Measurements from ENCODE around the gene ARHGAP29.

The ARHGAP29 gene

DNA sequence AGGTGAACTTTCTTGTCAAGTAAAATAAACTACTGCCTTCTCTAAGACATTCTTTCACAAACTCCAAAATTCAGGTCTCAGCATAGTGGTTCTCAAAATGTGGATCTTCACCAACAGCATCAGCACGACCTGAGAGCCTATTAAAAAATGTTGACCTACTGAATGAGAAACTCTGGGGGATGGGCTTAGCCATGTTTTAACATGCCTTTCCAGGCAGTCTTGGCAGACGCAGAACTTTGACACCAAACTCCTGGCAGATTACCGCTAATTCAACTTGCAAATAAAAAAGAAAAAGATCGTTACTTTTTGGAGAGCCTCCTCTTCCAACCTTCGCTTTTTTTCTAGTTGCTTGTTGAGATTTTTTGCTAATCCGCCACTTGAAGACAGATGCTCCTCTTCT lies 35.1 kb downstream of the ARHGAP29 start:
- H3K4me3 ChIP-seq (ENCODE audit: low read length) = no peak overlapping the region
- no peak for DNase-seq (ENCODE audit: low read depth)
- TF ChIP-seq, protein P1, sequence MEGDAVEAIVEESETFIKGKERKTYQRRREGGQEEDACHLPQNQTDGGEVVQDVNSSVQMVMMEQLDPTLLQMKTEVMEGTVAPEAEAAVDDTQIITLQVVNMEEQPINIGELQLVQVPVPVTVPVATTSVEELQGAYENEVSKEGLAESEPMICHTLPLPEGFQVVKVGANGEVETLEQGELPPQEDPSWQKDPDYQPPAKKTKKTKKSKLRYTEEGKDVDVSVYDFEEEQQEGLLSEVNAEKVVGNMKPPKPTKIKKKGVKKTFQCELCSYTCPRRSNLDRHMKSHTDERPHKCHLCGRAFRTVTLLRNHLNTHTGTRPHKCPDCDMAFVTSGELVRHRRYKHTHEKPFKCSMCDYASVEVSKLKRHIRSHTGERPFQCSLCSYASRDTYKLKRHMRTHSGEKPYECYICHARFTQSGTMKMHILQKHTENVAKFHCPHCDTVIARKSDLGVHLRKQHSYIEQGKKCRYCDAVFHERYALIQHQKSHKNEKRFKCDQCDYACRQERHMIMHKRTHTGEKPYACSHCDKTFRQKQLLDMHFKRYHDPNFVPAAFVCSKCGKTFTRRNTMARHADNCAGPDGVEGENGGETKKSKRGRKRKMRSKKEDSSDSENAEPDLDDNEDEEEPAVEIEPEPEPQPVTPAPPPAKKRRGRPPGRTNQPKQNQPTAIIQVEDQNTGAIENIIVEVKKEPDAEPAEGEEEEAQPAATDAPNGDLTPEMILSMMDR (conservative IDR thresholded peaks at IDR 0.05; ENCODE audit: low read depth, low read length) = no peak

DNA sequence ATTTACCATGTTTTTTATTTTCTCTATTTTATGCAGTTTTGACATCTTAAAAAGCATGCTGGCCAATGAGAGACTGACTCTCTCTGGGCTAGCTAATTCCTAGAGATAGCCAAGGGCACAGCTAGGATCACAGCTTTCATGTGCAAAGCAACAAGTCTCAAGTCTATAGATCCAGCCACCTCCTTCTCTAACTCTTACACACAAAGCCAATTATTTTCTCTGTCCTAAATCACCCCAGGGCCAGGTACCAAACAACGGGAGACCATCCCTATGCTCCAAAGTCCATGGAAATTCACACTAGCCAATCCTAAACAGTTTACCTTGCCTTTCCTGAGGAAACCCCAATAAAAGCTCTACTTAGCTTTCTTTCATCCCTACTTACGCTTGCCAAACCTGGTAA lies 38.0 kb downstream of the ARHGAP29 start:
- no peak for DNase-seq (ENCODE audit: low read depth)
- H3K4me3 ChIP-seq (ENCODE audit: low read length) = no peak overlapping the region
- TF ChIP-seq, protein P1 (conservative IDR thresholded peaks at IDR 0.05; ENCODE audit: low read depth, low read length) = no peak

DNA sequence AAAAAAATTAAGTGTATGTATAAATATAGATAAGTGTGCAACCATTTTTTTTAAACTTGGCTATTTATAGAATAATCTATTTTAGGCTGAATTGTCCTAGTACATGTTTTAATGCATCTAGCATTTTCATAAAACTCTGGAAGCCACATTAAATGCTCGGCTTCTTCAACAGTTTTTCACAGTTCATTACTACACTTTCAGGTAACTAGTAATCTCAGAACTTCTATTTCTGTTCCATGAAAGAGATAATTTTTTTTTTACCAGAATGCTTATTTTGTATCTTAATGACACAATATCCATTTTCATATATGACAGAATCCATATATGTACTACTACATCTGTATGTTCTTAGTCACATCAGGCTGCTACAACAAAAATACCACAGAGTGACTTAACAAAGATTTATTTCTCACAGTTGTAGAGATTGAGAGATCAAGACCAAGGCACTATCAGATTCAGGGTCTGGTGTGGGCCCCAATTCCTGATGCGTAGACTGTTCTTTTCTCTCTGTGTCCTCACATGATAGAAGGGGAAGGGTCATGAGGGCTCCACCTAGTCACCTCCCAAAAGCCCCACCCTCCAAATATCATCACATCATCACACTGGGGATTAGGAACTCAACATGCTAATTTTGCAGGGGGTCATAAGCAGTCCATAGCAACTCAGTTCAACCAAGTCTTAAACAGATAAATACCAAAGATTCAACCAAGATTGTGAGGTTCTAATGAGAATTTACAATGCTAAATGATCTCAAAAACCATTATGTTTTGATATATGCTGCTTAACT lies 43.1 kb downstream of the ARHGAP29 start:
- no peak for DNase-seq (ENCODE audit: low read depth)
- TF ChIP-seq, protein P1 (conservative IDR thresholded peaks at IDR 0.05; ENCODE audit: low read depth, low read length) = no peak

GRCh38 chr1:94193128-94193527 lies 44.3 kb downstream of the ARHGAP29 start:
- TF ChIP-seq, protein P1 (conservative IDR thresholded peaks at IDR 0.05; ENCODE audit: low read depth, low read length) = no peak
- no peak for DNase-seq (ENCODE audit: low read depth)
- H3K4me3 ChIP-seq (ENCODE audit: low read length) = no peak overlapping the region

More for the DNA sequence above, 43.1 kb downstream of the ARHGAP29 start:
- no peak overlapping the region for H3K4me3 ChIP-seq (ENCODE audit: low read length)

GRCh38 chr1:94191216-94191615 lies 46.2 kb downstream of the ARHGAP29 start:
- no peak for DNase-seq (ENCODE audit: low read depth)
- TF ChIP-seq, protein P1 (conservative IDR thresholded peaks at IDR 0.05; ENCODE audit: low read depth, low read length) = no peak
- H3K4me3 ChIP-seq (ENCODE audit: low read length) = no peak overlapping the region

GRCh38 chr1:94186946-94187345 lies 50.4 kb downstream of the ARHGAP29 start:
- no peak for DNase-seq (ENCODE audit: low read depth)
- TF ChIP-seq, protein P1 (conservative IDR thresholded peaks at IDR 0.05; ENCODE audit: low read depth, low read length) = no peak
- H3K4me3 ChIP-seq (ENCODE audit: low read length) = no peak overlapping the region

DNA sequence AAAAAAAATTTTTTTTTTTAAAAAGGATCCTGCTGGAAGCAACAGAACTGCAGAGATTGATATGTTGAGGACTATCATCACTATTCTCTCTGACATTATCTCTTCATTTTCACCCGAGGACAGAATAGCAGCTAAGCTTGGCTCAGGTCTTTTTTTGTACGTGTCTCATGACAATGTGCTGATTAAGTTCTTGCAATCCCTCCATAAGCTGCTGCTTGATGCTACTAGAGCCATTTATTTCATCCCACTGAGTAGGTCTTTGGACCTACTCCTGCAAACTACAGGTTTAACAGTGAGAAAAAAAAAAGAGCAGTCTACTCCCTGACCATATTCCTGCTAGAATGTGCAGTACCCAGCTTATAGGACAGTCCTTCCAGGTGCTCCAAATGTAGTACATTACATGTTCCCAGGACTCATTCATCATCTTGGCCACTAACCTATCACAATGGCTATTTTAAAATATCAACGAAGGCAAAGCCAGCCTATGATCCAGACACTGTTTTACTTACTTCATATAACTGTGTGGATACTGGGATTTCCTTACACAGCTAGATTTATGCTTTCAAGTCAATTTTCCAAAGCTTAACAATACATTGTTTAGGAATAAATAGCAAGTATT lies 54.1 kb downstream of the ARHGAP29 start:
- H3K4me3 ChIP-seq (ENCODE audit: low read length) = no peak overlapping the region
- DNase-seq (ENCODE audit: low read depth) = no peak
- TF ChIP-seq, protein P1 (conservative IDR thresholded peaks at IDR 0.05; ENCODE audit: low read depth, low read length) = no peak
